BE2C (cell line): Measurements from ENCODE around the gene GOLGA1.
A peak's percentile ranks its signal among the peaks of the same experiment; 100 is the strongest.

Source experiments
- DNase-seq: peaks from one replicate; pipeline ENCODE4 v3.0.0-alpha.2; 2020
- H3K27me3 ChIP-seq: fragments of 250-450 bp; sonication (Bioruptor Pico); 2 replicates; pipeline ENCODE4 v1.5.1; 2020; ENCODE audit warnings: mild to moderate bottlenecking
- H3K36me3 ChIP-seq: fragments of 250-450 bp; sonication (Bioruptor Pico); 2 replicates; pipeline ENCODE4 v1.5.1; 2020; ENCODE audit warnings: mild to moderate bottlenecking
- H3K4me1 ChIP-seq: fragments of 250-450 bp; sonication (Bioruptor Pico); 2 replicates; pipeline ENCODE4 v1.5.1; 2020
- H3K4me3 ChIP-seq: 2 replicates; pipeline ENCODE4 v1.5.1; 2011; ENCODE audit warnings: low read depth, low read length
- H3K9me3 ChIP-seq: fragments of 250-450 bp; sonication (Bioruptor Pico); 2 replicates; pipeline ENCODE4 v1.5.1; 2020
- TF ChIP-seq, protein P1 (sequence below): IDR thresholded peaks from 2 replicates; pipeline ENCODE4 v1.5.1; 2012; ENCODE audit warnings: mild to moderate bottlenecking, low read depth, low read length

GOLGA1 gene

DNA sequence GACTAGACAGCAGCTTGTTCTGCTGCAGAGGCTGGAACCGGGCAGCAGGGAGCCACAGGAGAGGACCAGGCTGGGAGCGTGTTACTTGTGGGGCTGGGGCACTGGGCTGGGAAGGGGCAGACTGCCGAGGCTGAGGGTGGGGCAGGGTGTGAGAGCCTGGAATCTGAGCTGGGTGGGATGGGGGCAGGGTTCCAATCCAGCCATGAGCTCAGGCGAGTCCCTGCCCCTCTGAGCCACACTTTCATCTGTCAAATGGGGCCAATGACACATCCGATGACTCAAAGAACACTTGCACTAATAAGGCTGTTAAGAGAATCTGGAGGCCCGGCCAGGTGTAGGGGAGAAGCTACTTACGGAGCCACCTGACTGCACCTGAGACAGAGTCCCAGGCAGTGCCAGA lies 106.3 kb downstream of the GOLGA1 start:
- no peaks in the 10 kb centered on the region for H3K36me3 ChIP-seq
- no peak for DNase-seq
- H3K4me1 ChIP-seq: peaks cover 7% of the 10 kb centered on the region
- no peaks in the 10 kb centered on the region for H3K27me3 ChIP-seq
- TF ChIP-seq, protein P1, sequence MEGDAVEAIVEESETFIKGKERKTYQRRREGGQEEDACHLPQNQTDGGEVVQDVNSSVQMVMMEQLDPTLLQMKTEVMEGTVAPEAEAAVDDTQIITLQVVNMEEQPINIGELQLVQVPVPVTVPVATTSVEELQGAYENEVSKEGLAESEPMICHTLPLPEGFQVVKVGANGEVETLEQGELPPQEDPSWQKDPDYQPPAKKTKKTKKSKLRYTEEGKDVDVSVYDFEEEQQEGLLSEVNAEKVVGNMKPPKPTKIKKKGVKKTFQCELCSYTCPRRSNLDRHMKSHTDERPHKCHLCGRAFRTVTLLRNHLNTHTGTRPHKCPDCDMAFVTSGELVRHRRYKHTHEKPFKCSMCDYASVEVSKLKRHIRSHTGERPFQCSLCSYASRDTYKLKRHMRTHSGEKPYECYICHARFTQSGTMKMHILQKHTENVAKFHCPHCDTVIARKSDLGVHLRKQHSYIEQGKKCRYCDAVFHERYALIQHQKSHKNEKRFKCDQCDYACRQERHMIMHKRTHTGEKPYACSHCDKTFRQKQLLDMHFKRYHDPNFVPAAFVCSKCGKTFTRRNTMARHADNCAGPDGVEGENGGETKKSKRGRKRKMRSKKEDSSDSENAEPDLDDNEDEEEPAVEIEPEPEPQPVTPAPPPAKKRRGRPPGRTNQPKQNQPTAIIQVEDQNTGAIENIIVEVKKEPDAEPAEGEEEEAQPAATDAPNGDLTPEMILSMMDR: no peak
- no peaks in the 10 kb centered on the region for H3K9me3 ChIP-seq
- H3K4me3 ChIP-seq: peak overlapping the region; percentile 35; the same call in 1 of the 2 replicates

DNA sequence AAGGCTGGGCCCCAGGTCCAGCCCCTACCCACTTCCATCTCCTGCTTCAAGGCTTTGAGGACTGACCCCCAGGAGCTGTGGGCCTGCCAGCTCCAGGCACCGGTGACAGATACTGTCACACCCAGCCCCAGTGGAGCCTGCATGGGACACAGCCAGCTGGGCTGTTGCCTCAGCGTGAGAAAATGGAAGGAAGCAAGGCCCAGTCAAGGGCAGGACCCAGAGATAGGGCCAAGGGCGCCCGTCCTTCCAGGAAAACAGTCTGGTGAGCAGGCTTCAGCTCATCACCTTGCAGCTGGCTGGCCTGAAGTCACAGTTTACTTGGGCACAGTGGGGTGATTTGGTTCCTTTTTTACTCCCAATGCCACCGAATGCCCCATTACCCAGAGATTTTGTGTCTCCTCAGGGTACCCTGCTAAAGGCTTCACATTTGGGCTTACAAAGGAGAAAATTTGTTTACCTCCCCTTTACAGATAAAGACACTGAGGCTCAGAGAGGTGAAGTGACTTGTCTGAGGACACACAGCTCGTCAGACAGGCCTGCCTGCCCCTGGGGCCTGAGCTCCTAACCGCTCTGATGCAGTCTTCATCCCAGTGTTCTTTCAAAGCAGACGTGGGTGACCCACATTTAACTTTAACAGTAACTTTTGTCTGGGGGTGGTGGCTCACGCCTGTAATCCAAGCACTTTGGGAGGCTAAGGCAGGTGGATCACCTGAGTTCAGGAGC lies 109.1 kb downstream of the GOLGA1 start:
- Histone ChIP-seq H3K4me1 (peaks cover 7% of the 10 kb centered on the region), H3K9me3 (no peaks in the 10 kb centered on the region), H3K27me3 (no peaks in the 10 kb centered on the region), H3K4me3 (no peak overlapping the region), H3K36me3 (no peaks in the 10 kb centered on the region)
- TF ChIP-seq, protein P1: no peak
- no peak for DNase-seq

DNA sequence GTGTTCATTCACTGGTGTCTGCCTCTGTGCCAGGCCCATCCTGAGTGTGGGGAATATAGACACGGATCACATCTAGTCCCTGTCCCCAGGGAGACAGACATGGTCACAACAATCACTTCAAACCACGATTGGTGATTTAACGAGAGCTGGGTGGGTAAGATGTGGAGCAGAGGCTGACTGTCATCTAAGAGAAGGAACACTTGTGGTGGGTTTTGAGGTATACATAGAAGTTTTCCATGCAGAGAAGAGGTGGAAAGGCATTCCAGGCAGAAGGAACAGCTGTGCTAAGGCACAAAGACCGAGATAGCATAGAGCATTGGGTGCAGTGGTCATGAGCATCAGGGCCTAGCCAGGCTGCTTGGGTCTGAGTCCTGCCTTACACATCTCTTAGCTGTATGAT lies 110.3 kb downstream of the GOLGA1 start:
- H3K36me3 ChIP-seq: no peaks in the 10 kb centered on the region
- peaks cover 7% of the 10 kb centered on the region for H3K4me1 ChIP-seq
- no peak overlapping the region for H3K4me3 ChIP-seq
- TF ChIP-seq, protein P1: no peak
- no peaks in the 10 kb centered on the region for H3K9me3 ChIP-seq
- no peaks in the 10 kb centered on the region for H3K27me3 ChIP-seq
- no peak for DNase-seq

DNA sequence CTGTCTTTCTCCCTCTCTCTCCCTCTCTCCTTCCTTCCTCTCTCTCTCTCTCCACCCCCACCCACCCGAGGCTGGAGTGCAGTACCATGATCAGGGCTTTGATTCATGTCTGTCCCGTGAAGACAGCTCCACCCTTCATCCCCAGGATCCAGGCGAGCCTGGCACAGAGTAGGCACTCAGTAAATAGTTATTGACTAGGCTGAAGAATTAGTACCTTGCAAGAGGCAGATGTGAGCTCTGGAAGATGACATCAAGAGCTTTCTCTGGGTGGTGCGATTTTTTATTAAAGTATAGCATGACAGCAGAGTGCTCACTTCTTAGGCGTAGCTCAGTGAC lies 111.6 kb downstream of the GOLGA1 start:
- Histone ChIP-seq H3K27me3 (no peaks in the 10 kb centered on the region), H3K4me3 (no peak overlapping the region), H3K9me3 (no peaks in the 10 kb centered on the region), H3K36me3 (no peaks in the 10 kb centered on the region), H3K4me1 (no peaks in the 10 kb centered on the region)
- no peak for DNase-seq
- TF ChIP-seq, protein P1: no peak

DNA sequence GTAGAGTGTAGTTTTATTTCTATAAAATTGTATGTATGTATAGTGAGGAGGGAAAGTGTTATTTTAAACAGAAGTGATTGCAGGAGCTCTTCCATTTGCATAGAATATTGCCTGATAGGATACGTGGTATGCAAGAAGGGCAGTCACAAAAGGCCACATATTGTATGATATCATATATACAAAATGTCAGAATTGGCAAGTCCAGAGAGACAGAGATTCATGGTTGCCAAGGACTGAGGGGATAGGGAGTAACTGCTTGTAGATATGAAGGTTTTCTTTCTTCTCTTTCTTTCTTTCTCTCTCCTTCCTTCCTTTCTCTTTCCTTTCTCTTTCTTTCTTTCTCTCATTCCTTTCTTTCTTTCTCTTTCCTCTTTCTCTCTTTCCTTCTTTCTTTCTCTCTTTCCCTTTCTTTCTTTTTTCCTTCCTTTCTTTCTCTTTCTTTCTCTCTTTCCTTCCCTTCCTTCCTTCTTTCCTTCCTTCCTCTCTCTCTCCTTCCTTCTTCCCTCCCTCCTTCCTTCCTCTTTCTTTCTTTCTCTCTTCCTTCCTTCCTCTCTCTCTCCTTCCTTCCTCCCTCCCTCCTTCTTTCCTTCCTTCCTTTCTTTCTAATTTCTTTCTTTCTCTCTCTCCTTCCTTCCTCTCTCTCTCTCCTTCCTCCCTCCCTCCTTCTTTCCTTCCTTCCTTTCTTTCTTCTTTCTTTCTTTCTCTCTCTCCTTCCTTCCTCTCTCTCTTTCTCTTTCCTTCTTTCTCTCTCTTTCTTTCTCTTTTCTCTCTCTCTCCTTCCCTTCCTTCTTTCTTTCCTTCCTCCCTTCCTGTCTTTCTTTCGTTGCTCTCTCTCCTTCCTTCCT lies 112.2 kb downstream of the GOLGA1 start:
- Histone ChIP-seq H3K36me3 (no peaks in the 10 kb centered on the region), H3K4me1 (no peaks in the 10 kb centered on the region), H3K4me3 (no peak overlapping the region), H3K27me3 (no peaks in the 10 kb centered on the region), H3K9me3 (no peaks in the 10 kb centered on the region)
- TF ChIP-seq, protein P1: no peak
- DNase-seq: no peak
